Cortex of kidney (tissue), 1 donor: ENCODE data around the gene RNGTT.
"Not testable (repeated sequence)": the region's sequence is repeated elsewhere in the genome, so short reads cannot be mapped to it uniquely, and the experiment has no call there.

Source experiments
- DNase-seq: peaks from one replicate; lab custom pipeline; 2025; lab: John Stamatoyannopoulos, UW

RNGTT gene

GRCh38 chr6:88808381-88808780, 155.0 kb downstream of the RNGTT start:
- DNase-seq = no peak

- DNase-seq = no peak
Measured at GRCh38 chr6:88807622-88808021, 155.8 kb downstream of the RNGTT start.

- DNase-seq = no peak
Measured at GRCh38 chr6:88806728-88807127, 156.7 kb downstream of the RNGTT start.

GRCh38 chr6:88804701-88805100, 158.7 kb downstream of the RNGTT start:
- DNase-seq = no peak

GRCh38 chr6:88785478-88785877, 177.9 kb downstream of the RNGTT start:
- DNase-seq = no peak

GRCh38 chr6:88780714-88781389, 182.6 kb downstream of the RNGTT start:
- no peak for DNase-seq

- DNase-seq = no peak
Measured at GRCh38 chr6:88775866-88776571, 187.4 kb downstream of the RNGTT start.

- DNase-seq = not testable (repeated sequence)
Measured at GRCh38 chr6:88768114-88768513, 195.3 kb downstream of the RNGTT start.

GRCh38 chr6:88764081-88764480, 199.3 kb downstream of the RNGTT start:
- DNase-seq = no peak

- DNase-seq = no peak
Measured at GRCh38 chr6:88763160-88763559, 200.3 kb downstream of the RNGTT start.

- no peak for DNase-seq
Measured at GRCh38 chr6:88761237-88762031, 202.0 kb downstream of the RNGTT start.

GRCh38 chr6:88760091-88760490, 203.3 kb downstream of the RNGTT start:
- no peak for DNase-seq

GRCh38 chr6:88750936-88751335, 212.5 kb downstream of the RNGTT start:
- DNase-seq = no peak

- DNase-seq = no peak
Measured at GRCh38 chr6:88749849-88750248, 213.6 kb downstream of the RNGTT start.

- no peak for DNase-seq
Measured at GRCh38 chr6:88748141-88748540, 215.3 kb downstream of the RNGTT start.

GRCh38 chr6:88741939-88742338, 221.5 kb downstream of the RNGTT start:
- DNase-seq = no peak

GRCh38 chr6:88741071-88741470, 222.3 kb downstream of the RNGTT start:
- no peak for DNase-seq

GRCh38 chr6:88734544-88734943, 228.9 kb downstream of the RNGTT start:
- DNase-seq = no peak

- no peak for DNase-seq
Measured at GRCh38 chr6:88730611-88731011, 232.8 kb downstream of the RNGTT start.

- no peak for DNase-seq
Measured at GRCh38 chr6:88728756-88729155, 234.7 kb downstream of the RNGTT start.

GRCh38 chr6:88726409-88726808, 237.0 kb downstream of the RNGTT start:
- DNase-seq = not testable (repeated sequence)

GRCh38 chr6:88725111-88725975, 238.1 kb downstream of the RNGTT start:
- no peak for DNase-seq
